WI38 (cell line): ENCODE data around the gene MFNG.

Experiments used
- H3K4me3 ChIP-seq: 2 replicates; pipeline ENCODE4 v1.5.1; 2011; ENCODE audit warnings: low read depth, mild to moderate bottlenecking, control low read depth, low read length
- TF ChIP-seq, protein P1 (sequence below): IDR thresholded peaks from 2 replicates; pipeline ENCODE4 v1.5.1; 2012; ENCODE audit warnings: low read depth, mild to moderate bottlenecking, control low read depth, low read length

The MFNG gene

DNA sequence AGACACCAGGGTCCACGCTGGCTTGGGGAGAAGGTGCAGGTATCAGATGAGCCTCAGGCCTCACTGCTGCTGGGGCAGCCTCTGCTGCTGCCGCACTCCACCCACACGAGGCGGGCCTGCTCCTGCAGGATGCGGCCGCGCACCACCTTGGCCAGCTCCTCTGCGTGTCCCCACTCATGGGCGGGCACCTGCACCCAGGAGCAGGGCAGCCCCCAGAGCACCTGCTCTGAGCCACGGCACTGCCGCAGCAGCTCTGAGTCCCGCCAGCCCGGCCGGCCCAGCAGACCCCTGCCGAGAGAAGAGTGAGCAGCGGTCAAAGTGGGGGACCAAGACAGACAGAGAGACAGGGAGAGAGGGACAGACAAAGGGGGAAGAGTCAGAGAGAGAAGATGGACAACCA lies 4.9 kb upstream of the MFNG start:
- TF ChIP-seq, protein P1, sequence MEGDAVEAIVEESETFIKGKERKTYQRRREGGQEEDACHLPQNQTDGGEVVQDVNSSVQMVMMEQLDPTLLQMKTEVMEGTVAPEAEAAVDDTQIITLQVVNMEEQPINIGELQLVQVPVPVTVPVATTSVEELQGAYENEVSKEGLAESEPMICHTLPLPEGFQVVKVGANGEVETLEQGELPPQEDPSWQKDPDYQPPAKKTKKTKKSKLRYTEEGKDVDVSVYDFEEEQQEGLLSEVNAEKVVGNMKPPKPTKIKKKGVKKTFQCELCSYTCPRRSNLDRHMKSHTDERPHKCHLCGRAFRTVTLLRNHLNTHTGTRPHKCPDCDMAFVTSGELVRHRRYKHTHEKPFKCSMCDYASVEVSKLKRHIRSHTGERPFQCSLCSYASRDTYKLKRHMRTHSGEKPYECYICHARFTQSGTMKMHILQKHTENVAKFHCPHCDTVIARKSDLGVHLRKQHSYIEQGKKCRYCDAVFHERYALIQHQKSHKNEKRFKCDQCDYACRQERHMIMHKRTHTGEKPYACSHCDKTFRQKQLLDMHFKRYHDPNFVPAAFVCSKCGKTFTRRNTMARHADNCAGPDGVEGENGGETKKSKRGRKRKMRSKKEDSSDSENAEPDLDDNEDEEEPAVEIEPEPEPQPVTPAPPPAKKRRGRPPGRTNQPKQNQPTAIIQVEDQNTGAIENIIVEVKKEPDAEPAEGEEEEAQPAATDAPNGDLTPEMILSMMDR = no peak
- no peak overlapping the region for H3K4me3 ChIP-seq

GRCh38 chr22:37489983-37490382 lies 3.8 kb upstream of the MFNG start:
- TF ChIP-seq, protein P1 = no peak

GRCh38 chr22:37488337-37489135 lies 2.4 kb upstream of the MFNG start:
- no peak overlapping the region for H3K4me3 ChIP-seq
- TF ChIP-seq, protein P1 = no peak

More at GRCh38 chr22:37489983-37490382, 3.8 kb upstream of the MFNG start:
- no peak overlapping the region for H3K4me3 ChIP-seq

DNA sequence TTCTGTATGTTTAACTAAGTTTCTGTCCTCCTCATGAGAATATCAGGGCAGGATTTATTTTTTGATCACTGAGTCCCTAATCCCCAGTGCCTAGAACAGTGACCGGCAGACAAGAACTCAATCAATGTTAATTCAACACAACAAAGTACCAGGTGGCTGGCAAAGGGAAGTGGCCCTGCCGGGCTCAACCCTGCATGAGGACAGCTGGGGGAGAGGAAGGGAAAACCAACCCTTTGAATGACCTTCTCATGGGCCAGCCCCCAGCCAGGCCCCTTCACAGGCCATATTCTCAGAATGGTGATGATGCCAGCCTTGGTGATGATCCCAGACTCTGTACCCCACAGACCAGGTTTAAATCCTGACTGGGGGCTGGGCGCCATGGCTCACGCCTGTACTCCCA lies 1.4 kb upstream of the MFNG start:
- TF ChIP-seq, protein P1 = no peak
- no peak overlapping the region for H3K4me3 ChIP-seq

DNA sequence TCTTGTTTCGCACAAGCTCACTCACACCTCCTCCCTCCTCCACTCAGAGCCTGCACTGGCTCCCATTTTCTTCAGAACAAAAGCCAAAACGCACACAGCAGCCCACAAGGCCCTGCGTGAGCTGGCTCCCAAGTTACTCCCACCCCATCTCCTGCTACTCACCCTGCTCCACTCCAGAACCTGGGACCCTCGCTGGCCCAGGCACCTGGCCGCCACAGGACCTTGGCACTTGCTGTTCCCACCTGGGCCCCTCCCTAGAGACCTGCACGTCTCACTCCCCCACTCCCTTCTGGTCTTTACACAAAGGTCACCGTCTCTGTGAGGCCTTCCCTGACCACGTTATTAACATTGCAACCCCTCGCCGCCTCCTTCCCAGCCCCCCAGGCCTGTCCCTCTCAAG lies 945 bp upstream of the MFNG start:
- TF ChIP-seq, protein P1 = no peak
- no peak overlapping the region for H3K4me3 ChIP-seq

DNA sequence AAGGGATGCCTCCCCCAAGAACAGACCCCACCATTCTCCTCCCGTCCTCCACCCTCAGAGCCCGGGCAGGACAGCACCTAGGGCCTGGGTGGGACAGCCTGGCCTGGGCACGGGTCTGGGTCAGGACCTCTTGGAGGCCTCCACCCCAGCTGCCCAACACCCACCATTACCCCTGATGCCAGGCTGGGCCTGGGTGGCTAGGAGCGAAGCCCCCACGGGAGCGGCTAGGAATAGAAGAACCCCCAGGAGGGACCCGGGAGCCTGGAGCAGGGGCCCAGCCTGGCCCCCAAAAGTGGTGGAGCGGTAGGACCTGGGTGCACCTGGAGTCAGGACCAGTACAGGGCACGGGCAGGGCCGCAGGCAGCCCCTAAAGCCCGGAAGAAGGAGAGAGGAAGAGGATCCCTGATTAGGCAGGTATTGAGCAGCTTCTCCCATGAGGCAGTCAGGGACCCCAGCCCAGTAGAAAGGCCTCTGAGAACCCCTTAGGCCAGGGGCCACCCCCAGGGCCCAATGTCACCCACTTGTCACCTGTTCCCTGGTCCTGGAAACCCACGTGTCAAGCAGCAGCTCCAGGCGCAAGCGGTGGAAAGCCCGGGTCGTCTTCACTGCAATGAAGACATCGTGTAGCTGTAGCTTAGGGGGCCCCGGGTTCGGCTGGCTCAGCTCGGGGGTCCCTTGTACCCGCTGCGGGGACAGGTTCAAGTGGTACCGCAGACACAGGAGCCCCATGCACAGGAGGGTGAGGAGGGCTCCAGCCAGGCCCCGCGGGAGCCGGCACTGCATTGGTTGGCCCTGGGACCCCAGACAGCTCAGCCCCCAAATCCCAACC lies 575 bp downstream of the MFNG start:
- H3K4me3 ChIP-seq = no peak overlapping the region

More for the DNA sequence above, 575 bp downstream of the MFNG start:
- TF ChIP-seq, protein P1 = no peak
